HG02840 (cell line): Measurements from ENCODE around the gene PIGV.
A peak's percentile ranks its signal among the peaks of the same experiment; 100 is the strongest.

Experiments used
- ATAC-seq: cut with Tn5 transposase; IDR thresholded peaks from one replicate; pipeline ENCODE4 v1.9.1; 2021; ENCODE audit warnings: mild to moderate bottlenecking, moderate library complexity, moderate number of reproducible peaks; ENCODE audit not compliant: unreplicated experiment, low FRiP score

Gene PIGV

DNA sequence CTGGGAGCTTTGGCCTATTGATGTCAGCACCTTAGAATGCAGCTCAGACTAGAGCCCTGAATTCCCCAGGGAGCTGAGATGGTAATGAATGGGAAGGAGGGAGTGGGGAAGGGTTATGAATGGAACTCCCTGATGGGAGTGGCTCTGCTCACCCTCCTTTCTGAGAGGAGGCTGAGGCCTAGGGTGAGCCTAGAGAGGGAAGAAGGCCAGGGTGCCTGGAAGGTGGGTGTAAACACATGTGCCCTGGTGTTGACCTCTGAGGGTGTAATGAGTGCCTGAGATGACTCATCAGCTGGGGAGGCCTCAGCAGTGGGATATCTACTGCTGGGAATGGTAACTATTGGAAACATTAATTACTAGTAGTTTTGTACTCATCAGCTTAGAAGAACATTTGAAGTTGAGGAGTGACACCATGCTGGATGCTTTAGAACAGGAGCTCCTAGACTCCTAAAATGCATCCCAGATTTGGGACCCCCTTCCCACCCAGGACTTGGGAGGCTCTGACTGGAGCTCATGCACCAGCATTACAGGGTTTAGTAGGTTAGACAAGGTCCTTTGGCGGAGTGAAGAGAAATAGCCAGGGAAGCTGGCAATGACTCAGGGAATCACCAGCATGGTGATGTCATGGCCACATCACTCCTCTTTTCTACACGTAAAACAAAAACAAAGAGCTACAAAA, 16.0 kb upstream of the PIGV start:
- ATAC-seq = no peak

DNA sequence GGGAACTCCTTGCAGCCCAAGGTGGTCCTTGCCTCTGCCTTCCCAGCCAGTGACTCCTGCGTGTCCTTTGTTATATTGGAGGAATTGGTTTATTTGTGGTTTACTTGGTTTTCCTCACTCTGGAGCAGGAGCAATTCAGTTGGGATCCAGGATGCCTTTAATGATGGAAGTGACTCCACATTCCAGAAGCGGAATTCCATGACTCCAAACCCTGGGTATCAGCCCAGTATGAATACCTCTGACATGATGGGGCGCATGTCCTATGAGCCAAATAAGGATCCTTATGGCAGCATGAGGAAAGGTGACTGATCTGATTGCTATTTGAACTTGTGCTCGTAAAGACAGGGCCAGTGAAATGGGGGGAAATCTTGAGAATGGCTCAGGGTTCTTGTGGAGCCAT, 15.1 kb upstream of the PIGV start:
- ATAC-seq = no peak

DNA sequence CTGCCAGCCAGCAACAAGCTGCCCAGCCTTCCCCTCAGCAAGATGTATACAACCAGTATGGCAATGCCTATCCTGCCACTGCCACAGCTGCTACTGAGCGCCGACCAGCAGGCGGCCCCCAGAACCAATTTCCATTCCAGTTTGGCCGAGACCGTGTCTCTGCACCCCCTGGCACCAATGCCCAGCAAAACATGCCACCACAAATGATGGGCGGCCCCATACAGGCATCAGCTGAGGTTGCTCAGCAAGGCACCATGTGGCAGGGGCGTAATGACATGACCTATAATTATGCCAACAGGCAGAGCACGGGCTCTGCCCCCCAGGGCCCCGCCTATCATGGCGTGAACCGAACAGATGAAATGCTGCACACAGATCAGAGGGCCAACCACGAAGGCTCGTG, 13.3 kb upstream of the PIGV start:
- no peak for ATAC-seq

DNA sequence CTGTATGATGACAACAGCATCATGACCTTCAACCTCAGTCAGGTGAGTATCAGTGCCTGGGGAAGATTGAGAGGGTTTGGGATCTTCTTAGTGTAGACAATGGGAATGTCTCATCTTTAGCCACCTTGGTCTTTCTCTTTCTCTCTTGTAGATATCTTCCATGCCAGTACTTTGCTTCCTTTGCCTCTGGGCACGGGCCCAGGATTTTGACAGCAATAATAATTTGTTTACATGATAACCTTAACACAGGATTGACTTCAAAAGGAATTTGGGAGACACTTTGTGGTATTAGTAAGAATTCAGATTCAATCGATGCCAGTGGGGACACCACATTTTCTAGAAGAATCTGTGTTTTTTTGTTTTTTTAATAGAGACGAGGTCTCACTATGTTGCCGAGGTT, 12.1 kb upstream of the PIGV start:
- no peak for ATAC-seq

DNA sequence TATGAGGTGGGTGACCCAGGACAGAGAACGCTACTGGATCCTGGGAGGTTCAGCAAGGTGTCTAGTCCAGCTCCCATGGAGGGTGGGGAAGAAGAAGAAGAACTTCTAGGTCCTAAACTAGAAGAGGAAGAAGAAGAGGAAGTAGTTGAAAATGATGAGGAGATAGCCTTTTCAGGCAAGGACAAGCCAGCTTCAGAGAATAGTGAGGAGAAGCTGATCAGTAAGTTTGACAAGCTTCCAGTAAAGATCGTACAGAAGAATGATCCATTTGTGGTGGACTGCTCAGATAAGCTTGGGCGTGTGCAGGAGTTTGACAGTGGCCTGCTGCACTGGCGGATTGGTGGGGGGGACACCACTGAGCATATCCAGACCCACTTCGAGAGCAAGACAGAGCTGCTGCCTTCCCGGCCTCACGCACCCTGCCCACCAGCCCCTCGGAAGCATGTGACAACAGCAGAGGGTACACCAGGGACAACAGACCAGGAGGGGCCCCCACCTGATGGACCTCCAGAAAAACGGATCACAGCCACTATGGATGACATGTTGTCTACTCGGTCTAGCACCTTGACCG, 8.6 kb upstream of the PIGV start:
- ATAC-seq = no peak

DNA sequence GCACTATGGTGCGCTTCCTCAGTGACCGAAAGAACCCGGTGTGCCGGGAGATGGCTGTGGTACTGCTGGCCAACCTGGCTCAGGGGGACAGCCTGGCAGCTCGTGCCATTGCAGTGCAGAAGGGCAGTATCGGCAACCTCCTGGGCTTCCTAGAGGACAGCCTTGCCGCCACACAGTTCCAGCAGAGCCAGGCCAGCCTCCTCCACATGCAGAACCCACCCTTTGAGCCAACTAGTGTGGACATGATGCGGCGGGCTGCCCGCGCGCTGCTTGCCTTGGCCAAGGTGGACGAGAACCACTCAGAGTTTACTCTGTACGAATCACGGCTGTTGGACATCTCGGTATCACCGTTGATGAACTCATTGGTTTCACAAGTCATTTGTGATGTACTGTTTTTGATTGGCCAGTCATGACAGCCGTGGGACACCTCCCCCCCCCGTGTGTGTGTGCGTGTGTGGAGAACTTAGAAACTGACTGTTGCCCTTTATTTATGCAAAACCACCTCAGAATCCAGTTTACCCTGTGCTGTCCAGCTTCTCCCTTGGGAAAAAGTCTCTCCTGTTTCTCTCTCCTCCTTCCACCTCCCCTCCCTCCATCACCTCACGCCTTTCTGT, 7.3 kb upstream of the PIGV start:
- ATAC-seq = no peak

DNA sequence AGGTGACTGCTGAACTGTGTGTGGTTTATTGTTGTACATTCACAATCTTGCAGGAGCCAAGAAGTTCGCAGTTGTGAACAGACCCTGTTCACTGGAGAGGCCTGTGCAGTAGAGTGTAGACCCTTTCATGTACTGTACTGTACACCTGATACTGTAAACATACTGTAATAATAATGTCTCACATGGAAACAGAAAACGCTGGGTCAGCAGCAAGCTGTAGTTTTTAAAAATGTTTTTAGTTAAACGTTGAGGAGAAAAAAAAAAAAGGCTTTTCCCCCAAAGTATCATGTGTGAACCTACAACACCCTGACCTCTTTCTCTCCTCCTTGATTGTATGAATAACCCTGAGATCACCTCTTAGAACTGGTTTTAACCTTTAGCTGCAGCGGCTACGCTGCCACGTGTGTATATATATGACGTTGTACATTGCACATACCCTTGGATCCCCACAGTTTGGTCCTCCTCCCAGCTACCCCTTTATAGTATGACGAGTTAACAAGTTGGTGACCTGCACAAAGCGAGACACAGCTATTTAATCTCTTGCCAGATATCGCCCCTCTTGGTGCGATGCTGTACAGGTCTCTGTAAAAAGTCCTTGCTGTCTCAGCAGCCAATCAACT, 6.4 kb upstream of the PIGV start:
- ATAC-seq = no peak

DNA sequence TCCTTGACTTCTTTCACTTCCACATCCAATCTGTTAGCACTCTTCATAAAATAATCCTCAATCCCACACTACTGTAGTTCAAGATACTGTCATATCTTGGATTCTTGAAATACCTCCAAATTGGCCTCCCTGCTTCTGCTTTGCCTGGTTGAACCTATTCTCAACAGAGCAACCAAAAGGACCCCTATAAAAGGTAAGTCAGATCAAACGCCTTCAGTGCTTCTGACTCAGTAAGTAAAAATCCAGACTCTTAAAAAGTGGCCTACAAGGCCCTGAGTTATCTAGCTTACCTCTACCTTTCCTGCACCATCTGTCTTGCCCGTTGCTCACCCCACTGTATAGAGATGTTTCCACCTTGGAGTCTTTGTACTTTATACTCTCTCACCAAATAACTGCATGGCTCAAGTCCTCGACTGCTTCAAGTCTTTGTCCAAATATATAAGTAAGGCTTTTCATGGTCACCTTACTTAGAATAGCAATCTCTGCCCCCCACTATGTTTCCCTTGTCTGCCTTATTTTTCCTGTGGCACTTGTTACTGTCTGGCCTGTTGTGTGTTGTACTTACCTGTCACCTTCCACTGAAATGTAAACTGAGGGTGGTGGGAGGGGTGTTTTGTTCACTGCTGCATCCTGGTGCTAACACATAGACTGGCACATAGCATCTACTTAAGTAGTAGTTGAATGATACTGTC, 5.1 kb upstream of the PIGV start:
- ATAC-seq = no peak

DNA sequence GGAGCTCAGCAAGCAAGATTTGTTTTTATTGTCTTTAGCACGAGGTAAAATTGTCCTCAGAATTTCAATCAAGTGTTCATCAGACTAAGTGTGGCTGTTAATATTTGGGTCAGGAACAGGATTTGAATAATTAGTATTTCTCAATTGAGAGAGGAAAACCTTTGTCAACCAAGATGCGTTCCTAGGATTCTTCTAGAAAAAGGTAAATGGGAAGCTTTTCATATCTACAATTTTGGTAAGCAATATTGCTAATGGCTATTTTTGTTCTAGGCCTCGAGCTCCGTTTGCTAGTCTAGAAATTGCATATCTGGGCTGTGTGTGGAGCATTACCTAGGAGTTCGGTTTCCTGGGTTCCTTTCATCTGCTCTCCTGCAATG, 4.1 kb upstream of the PIGV start:
- ATAC-seq = no peak

DNA sequence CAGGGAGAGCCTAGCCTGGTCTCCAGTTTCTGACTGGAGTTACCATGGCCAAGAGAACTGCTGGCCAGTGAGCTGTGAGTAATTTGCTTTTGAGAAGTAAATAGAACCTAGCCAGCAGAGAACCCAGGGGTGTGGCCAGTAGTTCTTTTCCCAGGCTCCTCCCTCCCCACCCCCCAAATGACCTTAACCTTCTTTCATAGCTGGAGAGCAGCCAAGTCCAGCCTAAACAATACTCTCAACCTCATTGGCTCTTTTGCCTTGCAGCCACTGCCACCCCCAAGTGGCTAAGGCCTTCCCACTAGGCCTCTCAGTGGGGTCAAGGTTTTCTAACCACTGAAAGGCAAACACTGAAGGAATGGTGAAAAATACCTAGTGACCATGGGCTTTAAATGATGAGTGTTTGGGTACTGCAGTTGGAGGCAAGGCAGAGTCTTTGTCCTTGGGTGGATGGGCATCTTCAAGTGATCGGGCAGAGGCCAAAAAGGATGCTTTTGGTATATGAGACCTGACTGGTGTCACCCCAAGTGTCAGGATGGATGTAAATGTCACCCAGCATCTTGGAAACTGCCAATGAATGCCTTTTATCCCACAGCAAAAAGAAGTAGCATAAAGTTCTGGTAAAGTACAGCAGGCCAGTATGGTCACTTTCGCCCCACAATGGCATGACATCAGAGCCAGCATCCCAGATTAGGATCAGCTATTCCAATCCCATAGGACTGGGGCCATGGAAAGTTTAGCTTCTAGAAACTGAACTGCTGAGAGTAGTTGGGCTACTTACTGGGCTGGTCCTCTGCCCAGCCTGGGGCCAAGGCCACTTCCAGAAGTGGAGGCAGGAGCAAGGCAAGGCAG, 3.5 kb upstream of the PIGV start:
- no peak for ATAC-seq

DNA sequence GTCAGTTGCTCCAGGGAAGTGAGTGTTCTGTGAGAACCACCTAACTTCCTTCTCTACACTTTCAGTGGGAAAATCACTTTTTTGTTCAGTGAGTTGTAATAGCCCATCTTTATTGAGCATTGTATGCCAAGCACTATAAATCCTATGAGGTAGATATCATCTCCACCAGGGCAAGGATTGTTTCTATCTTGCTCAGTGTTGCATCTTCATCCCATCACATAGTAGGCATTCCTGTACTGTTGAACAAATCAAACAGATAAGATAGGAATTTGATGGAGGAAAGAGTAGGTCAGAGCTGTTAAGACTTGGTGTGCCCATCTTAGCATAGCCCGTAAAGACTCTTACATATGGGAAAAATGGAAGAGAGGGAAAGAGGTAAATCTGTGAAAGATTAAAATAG, 2.9 kb upstream of the PIGV start:
- ATAC-seq = no peak

DNA sequence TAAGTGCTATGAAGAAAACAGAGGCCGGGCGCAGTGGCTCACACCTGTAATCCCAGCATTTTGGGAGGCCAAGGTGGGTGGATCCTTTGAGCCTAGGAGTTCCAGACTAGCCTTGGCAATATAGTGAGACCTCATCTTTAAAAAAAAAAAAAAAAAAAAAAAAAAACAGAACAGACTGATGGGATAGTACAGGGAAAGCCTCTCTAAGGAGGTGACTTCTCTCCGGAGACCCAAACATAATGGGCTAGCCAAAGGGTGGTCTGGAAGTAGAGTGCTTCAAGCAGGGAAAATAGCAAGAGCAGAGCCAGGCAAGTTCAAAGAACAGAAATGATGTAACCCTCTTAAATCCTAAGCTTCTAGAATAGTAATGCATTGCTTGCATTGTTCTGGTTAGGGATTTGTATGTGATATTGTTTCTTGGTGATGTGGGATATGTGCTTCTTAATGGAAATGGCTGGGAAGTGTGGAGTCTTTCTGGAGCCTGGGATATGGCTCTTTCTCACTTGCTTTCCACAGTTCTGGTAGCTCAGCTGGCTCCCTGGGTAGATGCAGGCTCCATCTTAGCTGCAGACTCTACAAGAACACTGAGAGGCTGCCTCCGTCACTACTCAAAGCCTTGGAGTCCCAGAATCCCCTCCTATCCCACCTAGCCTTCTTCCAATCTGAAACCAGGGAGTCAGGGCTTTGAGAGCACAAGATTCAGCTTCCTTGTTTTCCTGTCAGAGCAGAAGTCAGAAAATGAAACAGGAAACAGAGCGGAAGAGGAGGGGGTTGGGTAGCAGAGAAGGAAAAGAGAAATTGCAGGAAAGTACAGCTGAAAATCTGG, 1.9 kb upstream of the PIGV start:
- ATAC-seq = no peak

DNA sequence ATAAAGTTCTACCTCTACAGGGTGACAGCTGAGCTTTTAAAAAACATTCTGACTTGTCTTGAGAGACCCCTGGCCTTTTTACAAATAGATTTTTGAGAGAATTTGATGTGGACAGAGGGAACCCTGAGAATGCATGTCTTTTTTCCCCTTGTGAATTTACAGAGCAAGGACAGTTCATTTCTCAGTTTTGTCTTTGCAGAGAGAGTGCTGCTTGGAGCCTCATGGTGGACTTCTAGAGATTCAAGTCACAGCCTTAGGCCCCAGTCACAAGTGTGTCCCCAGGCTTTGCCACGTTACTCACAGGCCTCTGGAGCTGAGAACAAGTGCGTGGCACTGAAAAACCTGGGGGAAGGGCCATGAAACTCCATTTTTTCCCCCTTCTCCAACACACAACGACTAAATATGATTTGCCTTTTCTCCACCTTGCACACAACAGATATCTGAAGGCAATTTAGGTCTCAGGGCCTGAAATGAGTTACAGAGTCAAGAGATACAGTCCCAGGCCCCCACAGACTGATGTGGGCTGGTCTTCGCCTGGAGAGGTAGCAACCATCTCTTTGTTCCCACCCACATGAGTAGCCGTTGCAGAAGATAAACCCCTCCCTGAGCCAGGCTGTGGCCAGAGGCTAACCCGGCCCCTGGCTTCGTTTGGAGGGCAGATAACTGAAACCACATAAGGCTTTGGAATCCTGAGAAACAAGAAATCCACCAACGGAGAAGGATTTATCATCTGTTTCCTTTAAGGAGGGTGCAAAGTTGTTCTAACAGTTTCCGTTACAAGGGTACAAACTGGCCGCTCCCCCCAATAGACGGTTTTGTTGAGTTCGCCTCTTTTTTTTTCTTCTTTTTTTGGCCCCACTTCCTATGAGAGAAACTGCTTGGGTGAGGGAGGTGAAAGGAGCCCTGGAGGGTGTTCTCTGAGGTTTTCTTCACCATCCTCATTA, 1.0 kb upstream of the PIGV start:
- ATAC-seq = no peak

DNA sequence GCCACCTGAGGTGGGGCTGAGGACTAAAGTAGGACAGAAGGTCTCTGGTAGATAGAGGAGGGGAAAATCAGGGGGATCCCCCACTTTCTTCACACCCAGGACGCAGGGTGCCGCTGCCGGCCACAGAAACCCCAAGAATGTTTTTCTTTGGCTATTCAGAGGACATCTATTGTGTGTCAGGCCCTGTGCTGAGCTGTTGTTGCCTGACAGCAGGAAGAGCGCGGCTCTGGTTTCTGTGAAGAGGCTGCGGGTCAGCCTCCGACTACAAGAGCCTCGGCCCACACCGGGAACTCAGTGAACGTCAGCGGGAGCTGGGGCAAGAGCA, 407 bp upstream of the PIGV start:
- ATAC-seq = peak; percentile 40

DNA sequence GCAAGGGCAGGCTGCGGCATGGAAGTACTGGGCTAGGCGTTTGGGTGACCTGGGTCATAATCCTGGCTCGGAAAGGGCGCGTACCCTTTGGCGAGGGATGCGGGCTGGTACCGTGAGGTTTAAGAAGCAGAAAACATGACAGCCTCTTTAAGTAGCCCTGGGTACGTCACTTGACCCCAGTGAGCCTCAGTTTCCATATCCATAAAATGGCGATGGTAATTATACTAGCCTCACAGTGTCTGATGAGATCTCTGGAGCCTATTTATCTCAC, 700 bp downstream of the PIGV start:
- ATAC-seq = no peak

DNA sequence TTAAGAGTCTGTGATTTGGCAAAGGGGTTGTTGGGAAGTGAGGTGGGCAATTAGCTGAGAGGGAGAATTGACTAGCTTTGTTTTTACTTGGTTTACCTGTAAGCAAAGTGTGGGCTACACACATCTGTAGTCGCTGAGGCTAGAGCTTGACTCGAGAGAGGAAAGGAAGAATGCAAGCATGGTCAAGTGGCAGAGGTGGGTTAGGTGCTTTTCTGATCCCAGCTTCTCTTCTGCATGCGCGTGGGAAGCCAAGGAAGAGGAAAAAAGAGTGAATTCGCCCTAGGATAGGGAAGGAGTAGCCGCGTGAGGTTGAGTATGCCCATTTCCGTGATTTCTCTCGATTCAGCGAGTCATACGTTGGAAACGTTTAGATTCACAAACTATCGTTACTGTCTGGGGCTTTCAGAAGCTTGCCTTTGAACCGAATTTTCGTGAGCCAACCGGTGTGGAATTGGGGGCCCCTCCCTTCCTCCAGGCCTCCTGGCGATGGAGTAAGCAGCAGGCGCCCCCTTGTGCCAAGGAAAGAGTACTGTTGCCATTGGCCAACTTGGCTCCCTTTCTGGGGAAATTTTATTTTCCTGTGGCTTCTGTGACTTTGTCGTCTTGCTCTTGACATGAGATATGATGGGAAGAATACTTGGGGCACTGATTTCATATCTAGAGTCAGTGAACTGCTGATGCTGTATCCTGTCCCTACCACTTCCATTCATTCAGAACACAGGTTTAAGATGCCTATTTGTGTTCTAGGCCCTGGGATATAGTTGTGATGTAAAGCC, 1.3 kb downstream of the PIGV start:
- no peak for ATAC-seq

DNA sequence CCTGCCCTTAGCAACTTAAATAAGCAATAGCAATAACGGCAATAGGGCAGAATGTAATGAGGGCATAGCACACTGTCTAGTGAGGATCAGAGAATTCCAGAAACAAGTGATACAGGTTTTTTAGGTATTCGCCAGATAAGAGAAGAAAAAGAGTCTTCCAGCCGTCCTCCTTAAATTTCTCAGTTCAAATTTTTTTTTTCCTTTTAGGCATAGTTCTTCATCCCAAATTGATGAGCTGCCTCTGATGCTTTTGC, 1.8 kb downstream of the PIGV start:
- no peak for ATAC-seq

DNA sequence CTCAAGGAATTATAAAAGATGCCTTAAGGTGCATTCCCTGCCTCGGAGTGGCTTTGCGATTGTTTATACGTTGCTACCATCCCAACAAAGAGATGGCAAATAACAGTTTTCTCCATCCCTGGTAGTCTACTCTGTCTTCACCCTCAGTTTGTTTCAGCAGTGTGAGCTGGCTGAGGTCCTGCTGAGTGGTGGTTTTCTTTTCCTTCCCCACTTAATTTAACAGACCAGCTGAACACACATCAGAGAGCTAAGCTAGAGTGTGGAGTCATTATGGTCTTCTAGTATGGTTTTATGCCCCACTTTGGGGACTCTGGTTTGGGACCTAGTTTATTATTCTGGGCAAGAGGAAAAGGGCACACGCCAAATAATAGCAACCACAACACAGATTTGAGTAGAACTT, 2.2 kb downstream of the PIGV start:
- ATAC-seq = no peak
